GM04504 (cell line): ENCODE measurements around the gene PAFAH1B2.

ENCODE experiments used
- DNase-seq: peaks from one replicate; pipeline ENCODE4 v3.0.0-alpha.2; 2012; ENCODE audit warnings: low read depth

PAFAH1B2 gene

GRCh38 chr11:117188620-117189081 is 44.6 kb downstream of the PAFAH1B2 start:
- no peak for DNase-seq

DNA sequence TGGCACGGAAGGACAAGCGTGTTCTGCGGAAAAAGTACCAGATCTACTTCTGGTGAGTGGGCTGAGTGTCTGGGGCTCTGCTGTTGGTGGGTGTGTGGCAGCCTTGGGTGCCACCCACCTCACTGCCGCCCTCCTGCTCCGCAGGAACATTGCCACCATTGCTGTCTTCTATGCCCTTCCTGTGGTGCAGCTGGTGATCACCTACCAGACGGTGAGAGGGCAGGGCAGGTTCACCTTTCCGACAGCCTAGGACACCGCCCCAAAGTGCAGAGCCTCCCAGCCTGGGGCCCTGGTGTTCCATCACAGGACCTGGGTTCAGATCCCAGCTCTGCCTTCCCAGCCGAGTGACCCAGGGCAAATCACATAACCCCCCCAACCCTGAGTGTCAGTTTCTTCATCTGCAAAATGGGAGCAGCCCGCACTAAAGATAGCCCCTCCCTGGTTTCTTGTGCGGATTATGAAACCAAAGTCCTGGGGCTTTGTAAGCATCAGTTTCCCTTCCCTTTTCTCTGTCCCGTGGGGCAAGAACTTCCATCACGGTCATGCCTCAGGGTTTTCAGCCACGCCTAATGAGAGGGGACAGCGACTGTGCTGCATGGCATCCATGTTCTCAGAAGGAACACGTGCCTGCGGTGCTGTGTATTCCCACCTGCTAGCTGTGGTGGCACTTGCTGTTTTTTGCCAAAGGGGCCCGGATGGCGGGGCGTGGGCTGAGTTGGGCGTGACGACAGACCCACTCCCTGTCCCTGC is 45.3 kb downstream of the PAFAH1B2 start:
- no peak for DNase-seq

DNA sequence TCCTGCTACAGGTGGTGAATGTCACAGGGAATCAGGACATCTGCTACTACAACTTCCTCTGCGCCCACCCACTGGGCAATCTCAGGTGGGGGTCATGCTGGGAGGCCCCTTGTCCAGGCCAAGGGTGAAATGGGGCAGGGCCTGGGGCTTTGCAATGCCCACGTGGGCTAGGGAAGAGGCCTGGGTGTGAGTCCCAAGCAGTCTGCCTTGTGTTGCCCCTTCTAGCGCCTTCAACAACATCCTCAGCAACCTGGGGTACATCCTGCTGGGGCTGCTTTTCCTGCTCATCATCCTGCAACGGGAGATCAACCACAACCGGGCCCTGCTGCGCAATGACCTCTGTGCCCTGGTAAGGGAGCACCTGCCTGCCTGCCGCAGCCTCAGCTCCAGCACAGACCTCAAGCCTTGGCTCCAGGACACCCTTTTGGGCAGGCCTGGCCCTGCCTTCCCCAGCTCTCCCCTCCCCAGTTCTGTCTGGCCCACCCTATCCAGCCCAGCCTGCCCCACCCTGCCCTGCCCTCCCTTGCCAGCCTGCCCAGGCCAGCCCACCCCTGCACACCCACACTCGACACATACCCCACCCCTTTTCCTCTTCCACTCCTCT is 46.0 kb downstream of the PAFAH1B2 start:
- DNase-seq: no peak

GRCh38 chr11:117191680-117192400 is 47.8 kb downstream of the PAFAH1B2 start:
- no peak for DNase-seq

DNA sequence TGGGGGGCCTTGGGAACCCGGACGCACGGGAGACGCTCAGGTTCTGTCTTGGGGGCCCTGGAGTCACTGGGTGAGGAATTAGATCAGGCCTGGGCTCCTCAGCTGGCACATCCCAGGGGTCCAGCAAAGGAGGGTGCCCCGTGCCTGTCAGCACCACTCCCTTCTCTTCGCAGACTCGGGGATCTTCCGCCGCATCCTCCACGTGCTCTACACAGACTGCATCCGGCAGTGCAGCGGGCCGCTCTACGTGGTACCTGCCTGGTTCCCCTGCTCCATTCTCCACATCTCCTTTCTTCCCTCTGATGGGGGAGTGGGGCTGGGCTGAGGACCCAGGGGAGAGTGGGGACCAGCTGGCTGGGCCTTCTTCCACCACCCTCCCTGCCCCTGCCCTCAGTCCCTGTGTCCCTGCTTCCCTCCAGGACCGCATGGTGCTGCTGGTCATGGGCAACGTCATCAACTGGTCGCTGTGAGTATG is 48.4 kb downstream of the PAFAH1B2 start:
- DNase-seq: no peak

GRCh38 chr11:117193130-117194020 is 49.3 kb downstream of the PAFAH1B2 start:
- DNase-seq: no peak

GRCh38 chr11:117194267-117194666 is 50.2 kb downstream of the PAFAH1B2 start:
- DNase-seq: no peak

DNA sequence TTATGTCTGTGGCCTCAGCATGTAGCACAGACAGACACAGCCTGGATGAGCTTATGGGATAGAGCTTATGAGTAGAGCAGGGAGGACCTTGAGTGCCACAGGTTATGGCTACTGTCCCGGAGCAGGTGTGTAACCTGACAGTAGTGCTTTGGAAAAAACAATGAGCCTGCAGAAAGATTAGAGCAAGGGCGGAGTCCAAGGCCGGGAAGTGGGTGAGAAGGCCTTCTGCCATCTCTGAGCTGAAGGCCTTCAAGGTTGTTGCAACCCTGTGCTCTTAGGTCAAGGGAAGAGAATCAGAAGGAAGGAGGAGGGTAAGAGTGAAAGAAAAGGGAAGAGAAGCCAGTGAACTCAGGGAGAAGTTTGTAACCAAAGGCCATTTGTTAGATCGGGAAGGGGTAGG is 51.2 kb downstream of the PAFAH1B2 start:
- no peak for DNase-seq

- no peak for DNase-seq
Measured at GRCh38 chr11:117195761-117196160, 51.7 kb downstream of the PAFAH1B2 start.

GRCh38 chr11:117197006-117197405 is 52.9 kb downstream of the PAFAH1B2 start:
- no peak for DNase-seq

DNA sequence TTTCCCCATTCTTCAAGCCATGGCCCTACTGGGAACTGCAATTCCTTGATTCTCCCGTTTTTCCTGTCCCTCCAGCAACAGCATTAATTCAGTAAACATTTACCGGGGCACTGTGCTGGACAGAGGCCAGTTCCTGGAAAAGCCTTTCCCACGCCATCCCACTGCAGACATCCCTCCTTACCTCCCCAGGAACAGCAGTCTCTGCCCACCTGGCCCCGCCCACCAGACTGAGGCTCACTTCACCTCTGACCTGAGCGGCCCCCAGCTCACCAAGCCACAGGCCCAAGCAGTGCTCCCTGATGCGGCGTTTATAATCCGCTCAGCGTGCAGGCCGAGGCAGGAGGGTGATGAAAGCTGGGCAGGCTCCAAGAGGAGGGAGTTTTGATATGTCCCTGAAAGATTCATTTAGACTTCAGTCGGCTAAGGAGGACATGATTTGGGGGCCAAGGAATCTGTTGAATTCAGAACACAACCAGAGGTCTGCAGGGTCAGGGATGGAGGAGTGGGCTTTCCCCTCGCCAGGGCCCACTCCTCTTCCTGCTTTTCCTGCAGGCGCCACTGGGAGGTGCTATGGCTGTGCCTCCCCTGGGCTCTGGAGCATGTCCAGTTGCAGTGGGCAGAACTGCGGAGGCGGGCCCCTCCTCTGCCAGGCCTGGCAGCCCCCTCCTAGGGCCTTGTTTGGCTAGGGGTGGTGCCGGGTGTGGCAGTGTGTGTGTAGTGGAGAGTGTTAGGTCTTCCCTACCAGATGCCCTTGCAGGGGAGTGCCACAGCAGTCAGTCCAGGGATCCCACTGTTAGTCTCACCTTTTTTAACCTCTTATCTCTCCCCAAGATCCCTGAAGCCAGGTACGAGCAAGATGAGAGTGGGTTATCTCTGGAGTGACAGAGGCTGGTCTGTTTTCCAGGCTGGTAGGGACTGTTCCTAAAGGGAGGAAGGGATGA is 53.7 kb downstream of the PAFAH1B2 start:
- DNase-seq: no peak

DNA sequence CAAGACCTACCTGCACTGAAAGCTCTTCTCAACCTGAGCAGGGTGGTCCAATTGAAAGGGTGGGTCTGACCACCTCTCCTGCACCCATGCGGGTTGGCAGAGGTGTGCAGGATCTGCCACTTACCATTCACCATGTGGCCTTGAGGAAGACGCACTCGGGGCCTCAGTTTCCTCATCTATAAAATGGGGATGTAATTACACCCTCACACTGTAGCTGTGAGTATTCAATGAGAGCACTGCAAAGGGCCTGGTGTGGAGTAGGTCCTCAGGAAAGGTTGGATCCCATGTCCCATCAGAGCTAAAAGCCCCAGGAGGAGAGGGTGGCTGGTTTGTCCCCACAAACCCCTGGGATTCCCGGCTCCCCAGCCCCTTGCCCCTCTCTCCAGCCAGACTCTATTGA is 54.5 kb downstream of the PAFAH1B2 start:
- no peak for DNase-seq

DNA sequence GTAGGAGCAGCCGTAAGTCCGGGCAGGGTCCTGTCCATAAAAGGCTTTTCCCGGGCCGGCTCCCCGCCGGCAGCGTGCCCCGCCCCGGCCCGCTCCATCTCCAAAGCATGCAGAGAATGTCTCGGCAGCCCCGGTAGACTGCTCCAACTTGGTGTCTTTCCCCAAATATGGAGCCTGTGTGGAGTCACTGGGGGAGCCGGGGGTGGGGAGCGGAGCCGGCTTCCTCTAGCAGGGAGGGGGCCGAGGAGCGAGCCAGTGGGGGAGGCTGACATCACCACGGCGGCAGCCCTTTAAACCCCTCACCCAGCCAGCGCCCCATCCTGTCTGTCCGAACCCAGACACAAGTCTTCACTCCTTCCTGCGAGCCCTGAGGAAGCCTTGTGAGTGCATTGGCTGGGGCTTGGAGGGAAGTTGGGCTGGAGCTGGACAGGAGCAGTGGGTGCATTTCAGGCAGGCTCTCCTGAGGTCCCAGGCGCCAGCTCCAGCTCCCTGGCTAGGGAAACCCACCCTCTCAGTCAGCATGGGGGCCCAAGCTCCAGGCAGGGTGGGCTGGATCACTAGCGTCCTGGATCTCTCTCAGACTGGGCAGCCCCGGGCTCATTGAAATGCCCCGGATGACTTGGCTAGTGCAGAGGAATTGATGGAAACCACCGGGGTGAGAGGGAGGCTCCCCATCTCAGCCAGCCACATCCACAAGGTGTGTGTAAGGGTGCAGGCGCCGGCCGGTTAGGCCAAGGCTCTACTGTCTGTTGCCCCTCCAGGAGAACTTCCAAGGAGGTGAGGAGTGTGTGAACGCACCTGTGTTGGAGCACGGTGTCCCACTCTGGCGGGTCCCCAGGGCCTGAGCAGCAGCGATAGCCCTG is 55.2 kb downstream of the PAFAH1B2 start, which contains the start of gene TAGLN:
TAGLN (plus strand) TSS at position 318 of the 863 bp plus-strand sequence. CDS start 3,644 bp downstream, outside the sequence.
- DNase-seq: peak; percentile 80

- DNase-seq: no peak
Measured at GRCh38 chr11:117199916-117200812, 56.1 kb downstream of the PAFAH1B2 start.

DNA sequence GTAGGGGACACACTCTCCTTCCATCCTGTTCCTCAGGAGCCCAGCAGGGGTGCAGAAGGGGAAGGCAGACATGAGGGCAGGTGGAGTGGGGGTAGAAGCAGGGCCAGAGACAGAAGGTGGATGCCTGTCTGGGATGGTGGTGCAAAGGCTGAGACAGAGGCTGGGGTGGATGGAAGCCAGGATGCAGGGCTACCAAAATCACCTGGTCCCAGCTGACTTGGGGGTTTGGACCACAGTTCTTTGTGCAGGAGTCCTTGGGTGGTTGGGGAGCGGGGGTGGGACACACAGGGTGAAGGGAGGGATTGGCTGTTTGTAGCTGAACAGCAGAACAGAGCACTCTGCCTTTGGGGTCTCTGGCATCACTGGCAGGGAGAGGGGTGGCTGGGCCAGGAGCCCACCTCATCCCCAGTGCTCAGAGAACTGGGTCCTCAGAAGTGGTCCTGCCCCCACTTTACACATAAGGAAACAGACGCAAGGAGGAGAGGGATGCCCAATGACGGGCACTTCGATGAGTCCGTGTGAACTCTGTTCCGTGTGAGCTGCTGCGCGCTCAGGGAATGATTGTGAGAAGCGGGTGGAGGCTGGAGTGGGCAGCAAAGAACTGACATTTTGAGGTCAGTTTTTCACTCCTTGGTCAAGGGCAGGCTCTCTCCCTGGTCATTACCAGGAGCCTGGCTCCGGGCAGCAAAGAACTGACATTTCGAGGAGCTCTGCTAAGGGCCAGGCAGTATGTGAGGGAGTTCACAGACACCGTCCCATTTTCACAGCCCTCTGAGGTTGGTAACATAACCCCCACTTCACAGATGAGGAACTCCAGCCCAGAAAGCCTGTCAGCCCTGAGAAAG is 56.9 kb downstream of the PAFAH1B2 start:
- no peak for DNase-seq

- DNase-seq: no peak
Measured at GRCh38 chr11:117201658-117202305, 57.7 kb downstream of the PAFAH1B2 start.
